ENCODE measurements around the gene LIN28B. TPM values are rescaled to one million over a fixed set of nuclear protein-coding genes. Genes with fewer than 3 reads are reported as not detected.

The LIN28B gene
- polyA plus RNA-seq, 1 experiment = not detected

DNA sequence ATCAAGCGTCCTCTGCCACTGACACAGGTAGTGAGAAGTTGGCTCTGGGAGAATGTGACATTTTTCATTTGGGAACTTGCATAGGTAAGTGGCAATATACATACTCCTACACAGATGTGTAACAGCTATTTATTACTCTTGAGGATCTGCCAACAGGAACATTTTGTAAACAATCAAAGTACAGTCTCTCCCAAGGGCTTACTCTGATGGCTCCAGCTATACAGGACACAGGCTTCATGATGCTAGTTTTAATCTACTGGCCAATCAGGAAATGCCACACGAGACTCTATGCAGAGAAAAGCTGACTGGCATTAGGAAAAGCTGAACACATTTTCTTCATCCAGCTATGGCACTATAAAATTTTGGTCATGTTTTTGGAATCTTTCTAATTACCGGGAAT, 165.1 kb downstream of the LIN28B start:
- no peak for DNase-seq (ENCODE audit: low read depth)
- H3K36me3 ChIP-seq (ENCODE audit: control insufficient read depth, insufficient read depth, low read length) = no peaks in the 10 kb centered on the region; the same call in 1 of the 2 replicates
- ChIA-PET CTCF (interaction anchor here (0.9 to 1.2 kb wide), 3 partner anchors 9 to 309 kb away, joined by 3 to 5 read pairs (median 4); a partner anchor contains a TSS), POLR2A (no interaction called here)
- no peak for TF ChIP-seq CTCF (IDR thresholded peaks at IDR 0.05; ENCODE audit: insufficient read depth, low read depth, low read length)
- no peak overlapping the region for H3K4me3 ChIP-seq (ENCODE audit: low read depth, low read length)
- no peaks in the 10 kb centered on the region for H3K27me3 ChIP-seq (ENCODE audit: control insufficient read depth, insufficient read depth, low read length)

GRCh38 chr6:105122717-105123116, 165.8 kb downstream of the LIN28B start:
- ChIA-PET CTCF (interaction anchor here (1.1 kb wide), 1 partner anchor 9 kb away, joined by 4 read pairs; no protein-coding TSS in a partner anchor), POLR2A (no interaction called here)

More at GRCh38 chr6:105122717-105123116, 165.8 kb downstream of the LIN28B start:
- no peak overlapping the region for H3K4me3 ChIP-seq (ENCODE audit: low read depth, low read length)
- H3K36me3 ChIP-seq (ENCODE audit: control insufficient read depth, insufficient read depth, low read length) = no peaks in the 10 kb centered on the region
- no peak for DNase-seq (ENCODE audit: low read depth)
- no peak for TF ChIP-seq CTCF (IDR thresholded peaks at IDR 0.05; ENCODE audit: insufficient read depth, low read depth, low read length)
- H3K27me3 ChIP-seq (ENCODE audit: control insufficient read depth, insufficient read depth, low read length) = no peaks in the 10 kb centered on the region

Small RNA genes lying within 50 kb of the gene (small RNA-seq; reads per million reads assigned to genes)
- not detected for gene RNU6-1106P (ENCODE audit: insufficient read length, low read depth, low replicate concordance)

Other genes starting within 250 kb of the LIN28B start
- gene HACE1, start 97.2 kb upstream of the LIN28B start, polyA plus RNA-seq (2011; rRNA removed) = 6.8 and 9.2 TPM in 2 replicates
- gene POPDC3, start 222.9 kb downstream of the LIN28B start, polyA plus RNA-seq (2011; rRNA removed) = 8.6 and 18.9 TPM in 2 replicates

Data from BJ (cell line).